ENCODE measurements around the gene TBC1D22A.

The TBC1D22A gene

DNA sequence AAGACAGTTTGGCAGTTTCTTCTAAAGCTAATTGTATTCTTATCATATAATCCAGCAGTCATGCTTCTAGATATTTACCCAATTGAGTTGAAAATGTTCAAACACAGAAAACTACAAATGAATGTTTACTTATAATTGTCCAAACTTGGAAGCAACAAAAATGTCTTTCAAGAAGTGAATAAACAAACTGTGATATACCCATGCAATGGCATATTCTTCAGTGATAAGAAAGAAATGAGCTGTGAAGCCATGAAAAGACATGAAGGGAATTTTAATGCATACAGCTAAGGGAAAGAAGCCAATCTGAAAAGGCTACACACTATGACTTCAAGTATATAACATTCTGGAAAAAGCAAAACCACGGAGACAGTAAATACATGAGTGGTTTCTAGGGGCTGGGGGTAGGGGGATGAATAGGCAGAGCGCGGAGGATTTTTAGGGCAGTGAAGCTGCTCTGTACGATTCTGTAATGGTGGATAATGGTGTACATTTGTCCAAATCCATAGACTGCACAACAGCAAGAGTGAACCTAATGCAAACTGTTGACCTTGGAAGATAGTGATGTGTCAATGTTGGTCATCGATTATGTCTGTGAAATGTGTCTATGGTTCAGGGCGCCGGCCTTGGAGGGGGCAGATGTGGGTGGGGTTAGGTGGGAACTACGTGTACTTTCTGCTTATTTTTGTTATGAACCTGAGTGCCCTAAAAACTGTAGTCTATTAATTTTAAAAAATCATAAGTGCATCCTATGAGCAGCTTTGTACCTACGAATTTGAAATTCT is 424.9 kb downstream of the TBC1D22A start:
- no peak overlapping the region for H3K4me3 ChIP-seq (ENCODE audit: low read length)
- no peaks in the 10 kb centered on the region for H3K27me3 ChIP-seq (ENCODE audit: insufficient read depth, low read length)
- no peaks in the 10 kb centered on the region for H3K36me3 ChIP-seq (ENCODE audit: insufficient read depth, low read length)
- H2AFZ ChIP-seq (ENCODE audit: low read depth, low read length): no peak overlapping the region
- peaks cover 2% of the 10 kb centered on the region for H3K4me1 ChIP-seq (ENCODE audit: insufficient read depth, low read length)
- H3K9me3 ChIP-seq (ENCODE audit: low read length): peaks cover 1% of the 10 kb centered on the region

DNA sequence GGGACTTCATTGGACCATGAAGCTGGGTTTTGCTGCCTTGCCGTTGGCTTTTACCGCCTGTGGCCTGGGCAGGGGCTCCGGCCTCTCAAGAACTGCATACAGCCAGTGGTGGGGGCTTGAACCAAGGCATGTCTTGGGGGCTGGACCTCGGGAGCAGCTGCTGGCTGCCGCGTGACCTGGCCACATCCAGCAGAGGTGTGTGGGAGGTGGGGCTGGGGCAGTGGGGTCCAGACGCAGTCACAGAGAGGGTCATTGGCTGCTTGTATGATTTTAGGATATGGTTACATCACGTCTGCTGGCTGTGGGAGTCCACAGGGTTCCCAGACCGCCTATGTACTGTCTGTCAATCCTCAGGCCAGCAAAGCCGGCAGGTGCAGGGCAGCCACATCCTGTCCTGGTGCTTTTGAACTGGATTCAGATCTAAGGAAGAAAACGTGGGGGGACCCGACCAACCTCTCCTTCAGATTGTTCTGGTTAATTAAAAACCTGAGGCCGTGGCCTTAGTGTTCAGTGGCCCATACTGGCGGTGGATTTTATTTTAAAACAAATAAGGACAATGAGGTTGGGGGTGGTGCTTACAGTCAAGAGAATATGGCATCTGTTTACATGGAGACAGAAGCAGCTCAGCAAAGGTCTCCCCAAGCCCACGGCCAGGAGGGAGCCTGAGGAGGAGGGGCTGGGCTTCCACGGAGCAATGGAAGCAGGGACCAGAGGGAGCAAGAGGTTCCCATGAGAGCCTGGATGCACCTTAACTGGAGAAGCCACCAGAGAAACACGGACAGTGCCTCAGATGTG is 426.0 kb downstream of the TBC1D22A start:
- H3K9me3 ChIP-seq (ENCODE audit: low read length): peaks cover 1% of the 10 kb centered on the region
- no peaks in the 10 kb centered on the region for H3K36me3 ChIP-seq (ENCODE audit: insufficient read depth, low read length)
- H3K27me3 ChIP-seq (ENCODE audit: insufficient read depth, low read length): no peaks in the 10 kb centered on the region
- peaks cover 2% of the 10 kb centered on the region for H3K4me1 ChIP-seq (ENCODE audit: insufficient read depth, low read length)
- no peak overlapping the region for H3K4me3 ChIP-seq (ENCODE audit: low read length)
- H2AFZ ChIP-seq (ENCODE audit: low read depth, low read length): no peak overlapping the region

DNA sequence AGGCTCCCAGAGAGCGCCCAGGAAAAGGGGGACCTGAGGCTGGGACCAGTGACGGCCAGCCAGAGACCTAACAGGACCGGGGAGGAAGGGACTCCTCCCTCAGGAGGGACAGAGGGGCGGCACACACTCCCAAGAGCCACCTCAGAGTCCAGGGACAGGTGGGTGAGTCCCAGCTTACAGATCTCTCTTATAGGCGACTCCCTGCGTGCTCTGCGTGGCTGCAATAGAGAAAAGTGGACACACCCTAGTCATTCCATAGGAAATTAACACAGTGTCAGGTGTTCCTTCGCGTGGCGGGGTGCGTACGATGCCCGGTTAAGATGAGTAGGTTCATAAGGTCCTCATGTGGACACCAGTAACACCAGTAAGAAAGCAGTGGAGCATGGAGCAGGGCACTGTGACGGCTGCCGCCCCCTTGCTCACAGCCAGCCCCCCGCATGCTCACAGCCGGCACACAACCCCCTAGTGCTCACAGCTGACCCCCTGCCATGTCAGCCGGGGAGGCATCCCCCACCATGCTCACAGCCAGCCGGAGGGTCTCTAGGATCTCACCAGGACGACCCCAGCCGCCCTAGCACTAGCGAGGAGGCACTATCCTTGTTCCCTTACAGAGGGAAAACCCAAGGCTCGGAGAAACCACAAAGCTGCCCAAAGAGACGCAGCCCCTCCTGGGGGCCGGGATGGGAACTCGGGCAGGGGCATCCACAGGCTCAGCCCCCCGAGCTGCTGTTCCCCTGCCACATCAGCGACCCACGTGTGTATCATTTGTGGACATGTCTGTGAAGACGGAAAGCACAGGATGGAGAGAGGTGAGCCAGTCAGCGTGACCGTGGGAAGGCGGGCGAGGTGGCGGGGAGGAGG is 426.8 kb downstream of the TBC1D22A start:
- peaks cover 1% of the 10 kb centered on the region for H3K9me3 ChIP-seq (ENCODE audit: low read length)
- peaks cover 2% of the 10 kb centered on the region for H3K4me1 ChIP-seq (ENCODE audit: insufficient read depth, low read length)
- no peak overlapping the region for H3K4me3 ChIP-seq (ENCODE audit: low read length)
- no peaks in the 10 kb centered on the region for H3K36me3 ChIP-seq (ENCODE audit: insufficient read depth, low read length)
- no peak overlapping the region for H2AFZ ChIP-seq (ENCODE audit: low read depth, low read length)
- no peaks in the 10 kb centered on the region for H3K27me3 ChIP-seq (ENCODE audit: insufficient read depth, low read length)

DNA sequence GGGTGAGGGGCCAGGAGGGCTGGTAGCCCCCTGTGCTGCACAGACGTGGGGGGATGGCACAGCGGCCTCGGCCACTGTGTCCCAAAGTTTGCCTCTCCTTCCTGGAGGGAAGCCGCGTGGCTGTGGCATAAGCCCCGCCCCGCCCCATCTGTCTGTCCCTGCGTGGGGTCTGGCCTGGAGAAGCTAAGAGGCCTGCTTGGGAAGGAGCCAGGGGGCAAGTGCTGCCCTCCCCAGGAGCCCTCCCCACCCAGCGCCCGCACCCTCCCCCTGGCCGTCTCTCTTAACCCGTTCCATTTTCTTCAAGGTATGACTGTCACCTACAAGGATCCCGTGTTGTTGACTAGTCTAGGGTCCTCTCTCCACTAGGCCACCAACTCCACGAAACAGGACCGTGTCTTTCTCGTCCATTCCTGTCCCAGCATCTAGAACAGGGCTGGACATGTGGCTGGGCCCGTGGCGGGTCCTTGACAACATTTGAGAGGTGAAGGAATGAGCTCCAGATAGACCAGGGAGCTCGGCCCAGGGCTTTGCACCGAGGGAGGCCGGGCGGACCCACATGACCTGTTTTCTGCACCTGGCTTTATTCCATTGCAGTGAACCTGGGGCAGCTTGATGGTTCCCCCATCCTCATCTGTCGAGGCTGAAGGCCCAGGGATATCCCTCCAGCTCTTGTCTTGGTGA is 428.0 kb downstream of the TBC1D22A start:
- Histone ChIP-seq H3K36me3 (ENCODE audit: insufficient read depth, low read length) (no peaks in the 10 kb centered on the region), H3K4me1 (ENCODE audit: insufficient read depth, low read length) (peaks cover 2% of the 10 kb centered on the region), H3K4me3 (ENCODE audit: low read length) (no peak overlapping the region), H3K9me3 (ENCODE audit: low read length) (peaks cover 1% of the 10 kb centered on the region), H3K27me3 (ENCODE audit: insufficient read depth, low read length) (no peaks in the 10 kb centered on the region), H2AFZ (ENCODE audit: low read depth, low read length) (no peak overlapping the region)

DNA sequence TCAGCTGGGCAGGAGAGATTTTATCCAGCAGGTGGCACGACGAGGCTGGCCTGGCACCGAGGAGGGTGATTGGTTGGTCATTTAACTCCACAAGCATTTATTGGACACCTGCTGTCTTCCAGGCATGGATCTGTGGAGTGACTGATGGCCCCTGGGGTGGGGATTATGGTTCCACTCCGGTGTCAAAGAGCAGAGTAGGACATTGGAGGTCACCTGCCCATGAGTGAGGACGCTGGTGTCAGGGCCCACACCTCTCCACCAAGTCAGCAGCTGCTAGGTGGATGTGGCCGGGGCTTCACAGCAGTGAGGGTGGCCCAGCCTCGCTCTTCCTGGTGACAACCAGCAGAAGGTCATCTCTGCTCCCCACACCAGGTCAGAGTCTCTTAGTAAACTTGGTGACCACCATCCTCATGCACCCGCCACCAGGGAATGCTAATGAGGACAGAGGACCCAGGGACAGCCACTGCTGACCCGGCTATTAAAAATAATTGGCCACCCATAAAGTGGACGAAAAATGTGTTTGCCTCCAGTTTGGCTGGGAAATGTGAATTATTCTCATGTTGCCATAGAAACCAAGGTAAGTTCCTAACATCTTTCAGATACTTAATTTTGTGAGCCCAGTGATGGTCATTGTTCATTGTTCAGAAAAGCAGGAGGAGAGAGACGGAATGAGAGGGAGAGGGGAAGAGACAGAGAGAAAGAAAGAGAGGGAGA is 428.7 kb downstream of the TBC1D22A start:
- Histone ChIP-seq H3K4me1 (ENCODE audit: insufficient read depth, low read length) (peaks cover 2% of the 10 kb centered on the region), H2AFZ (ENCODE audit: low read depth, low read length) (no peak overlapping the region), H3K27me3 (ENCODE audit: insufficient read depth, low read length) (peaks cover 3% of the 10 kb centered on the region), H3K4me3 (ENCODE audit: low read length) (no peak overlapping the region), H3K9me3 (ENCODE audit: low read length) (peaks cover 1% of the 10 kb centered on the region), H3K36me3 (ENCODE audit: insufficient read depth, low read length) (no peaks in the 10 kb centered on the region)

DNA sequence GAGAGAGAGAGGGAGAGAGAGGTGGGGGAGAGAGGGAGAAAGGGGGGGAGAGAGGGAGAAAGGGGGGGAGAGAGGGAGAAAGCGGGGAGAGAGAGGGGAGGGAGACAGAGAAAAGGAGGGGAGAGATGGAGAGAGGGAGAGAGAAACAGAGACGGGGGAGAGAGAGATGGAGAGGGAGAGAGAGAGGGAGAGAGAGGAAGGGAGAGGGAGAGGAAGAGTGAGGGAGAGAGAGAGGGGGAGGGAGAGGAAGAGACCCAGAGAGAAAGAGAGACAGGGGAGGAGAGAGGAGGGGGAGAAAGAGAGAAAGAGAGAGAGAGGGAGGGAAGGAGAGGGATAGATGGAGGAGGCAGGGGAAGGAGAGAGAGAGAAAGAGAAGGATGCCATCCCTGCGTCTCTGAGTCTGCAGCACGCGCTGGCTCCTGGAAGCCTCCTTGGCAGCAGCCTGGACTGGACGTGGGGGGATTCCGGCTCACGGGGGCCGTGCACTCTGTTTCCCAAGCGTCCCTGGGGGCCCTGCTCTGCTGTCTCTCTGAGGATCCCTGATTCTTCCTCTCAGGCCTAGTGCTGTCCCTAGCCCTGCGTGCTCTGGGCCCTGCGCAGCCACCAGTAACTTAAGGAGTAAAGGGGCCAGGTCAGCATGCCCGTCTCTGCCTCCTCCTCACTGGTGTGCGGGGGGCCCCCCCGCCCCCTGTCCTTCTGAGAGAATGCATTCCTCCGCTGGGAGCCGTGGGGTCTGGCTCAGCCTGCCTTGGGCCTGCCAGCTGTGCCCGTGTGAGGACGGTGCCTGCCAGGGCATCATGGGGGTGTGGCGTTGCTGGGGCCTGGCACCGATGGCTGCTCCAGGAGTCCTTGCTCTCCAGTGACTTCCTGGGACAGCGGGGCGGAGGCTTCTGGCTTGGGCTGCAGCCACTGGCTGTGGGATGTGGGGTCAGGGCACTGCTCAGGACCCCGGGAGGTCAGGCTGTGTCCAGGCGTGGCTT is 429.5 kb downstream of the TBC1D22A start:
- peaks cover 2% of the 10 kb centered on the region for H3K4me1 ChIP-seq (ENCODE audit: insufficient read depth, low read length)
- H2AFZ ChIP-seq (ENCODE audit: low read depth, low read length): no peak overlapping the region
- no peaks in the 10 kb centered on the region for H3K36me3 ChIP-seq (ENCODE audit: insufficient read depth, low read length)
- H3K9me3 ChIP-seq (ENCODE audit: low read length): no peaks in the 10 kb centered on the region
- no peak overlapping the region for H3K4me3 ChIP-seq (ENCODE audit: low read length)
- H3K27me3 ChIP-seq (ENCODE audit: insufficient read depth, low read length): peaks cover 3% of the 10 kb centered on the region

DNA sequence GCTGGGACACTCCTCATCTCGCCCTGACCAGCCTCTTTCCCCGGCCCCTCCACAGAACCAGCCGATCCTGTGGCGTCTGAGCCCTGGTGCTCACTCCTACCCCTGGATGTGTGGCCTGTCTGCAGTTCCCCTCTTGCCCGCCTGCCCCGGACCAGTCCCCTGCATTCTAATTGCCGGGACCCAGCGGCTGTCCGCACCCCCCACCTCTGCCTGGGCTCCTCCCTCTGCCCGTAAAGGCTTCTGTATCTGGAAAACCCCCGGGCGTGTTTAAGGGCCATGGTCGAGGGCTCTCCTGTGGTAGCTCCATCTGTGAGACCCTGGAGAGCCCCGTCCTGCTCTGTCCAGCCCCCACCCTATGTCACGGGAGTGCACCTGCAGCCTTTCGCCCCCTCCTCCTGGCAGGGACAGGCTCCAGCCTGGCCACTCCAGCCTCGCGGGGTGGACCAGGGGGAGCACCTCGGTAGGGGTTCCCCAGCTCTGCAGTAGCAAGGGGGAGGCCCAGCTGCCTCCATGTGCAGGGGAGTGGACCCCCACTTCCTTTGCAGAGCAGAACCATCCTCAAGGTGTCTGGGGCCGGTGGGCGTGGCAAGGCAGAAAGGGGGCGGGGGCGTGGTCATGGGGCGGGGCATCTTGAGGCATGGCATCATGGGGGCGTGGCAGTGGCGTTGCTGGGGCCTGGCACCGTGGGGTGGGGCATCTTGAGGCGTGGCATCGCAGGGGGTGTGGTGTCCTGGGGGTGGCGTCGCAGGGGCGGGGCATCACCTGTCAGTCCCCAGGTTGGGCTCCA is 430.4 kb downstream of the TBC1D22A start:
- Histone ChIP-seq H3K36me3 (ENCODE audit: insufficient read depth, low read length) (no peaks in the 10 kb centered on the region), H3K4me1 (ENCODE audit: insufficient read depth, low read length) (peaks cover 2% of the 10 kb centered on the region), H3K4me3 (ENCODE audit: low read length) (no peak overlapping the region), H2AFZ (ENCODE audit: low read depth, low read length) (no peak overlapping the region), H3K27me3 (ENCODE audit: insufficient read depth, low read length) (peaks cover 3% of the 10 kb centered on the region), H3K9me3 (ENCODE audit: low read length) (no peaks in the 10 kb centered on the region)

DNA sequence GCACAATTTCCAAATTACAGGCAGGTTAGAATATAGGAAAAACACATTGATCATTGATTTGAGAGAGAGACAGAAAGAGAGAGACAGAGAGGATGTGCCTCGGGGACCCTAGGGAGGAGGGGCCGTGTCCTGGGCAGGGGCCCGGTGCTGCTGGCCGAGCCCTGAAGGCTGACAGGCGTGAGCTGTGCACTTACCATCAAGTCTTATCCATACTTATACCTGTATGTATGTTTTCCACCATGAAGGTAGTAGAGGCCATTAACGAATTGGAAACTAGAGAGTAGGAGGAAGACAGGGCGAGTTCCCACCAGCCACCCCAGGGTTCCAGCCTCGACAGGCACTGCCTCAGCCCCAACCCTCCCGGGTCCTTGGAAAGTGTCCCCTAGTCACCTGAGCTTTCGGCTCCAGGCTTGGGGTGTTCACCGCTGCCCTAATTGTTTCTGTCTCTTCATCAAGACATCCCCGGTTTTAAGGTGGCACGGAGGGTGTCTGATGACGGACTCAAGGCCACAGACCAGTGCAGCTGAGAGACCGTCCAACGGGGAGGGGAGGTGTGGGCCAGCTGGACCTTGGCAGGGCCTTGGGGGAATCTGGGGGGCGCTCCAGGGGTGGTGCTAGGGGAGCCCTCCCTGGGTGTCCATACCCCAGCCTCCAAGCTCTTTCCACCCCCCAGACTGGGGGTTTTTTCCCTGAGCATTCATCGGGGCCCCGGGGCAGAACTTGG is 431.3 kb downstream of the TBC1D22A start:
- Histone ChIP-seq H3K27me3 (ENCODE audit: insufficient read depth, low read length) (peaks cover 3% of the 10 kb centered on the region), H3K4me1 (ENCODE audit: insufficient read depth, low read length) (peaks cover 2% of the 10 kb centered on the region), H3K4me3 (ENCODE audit: low read length) (no peak overlapping the region), H3K36me3 (ENCODE audit: insufficient read depth, low read length) (no peaks in the 10 kb centered on the region), H2AFZ (ENCODE audit: low read depth, low read length) (no peak overlapping the region), H3K9me3 (ENCODE audit: low read length) (no peaks in the 10 kb centered on the region)

DNA sequence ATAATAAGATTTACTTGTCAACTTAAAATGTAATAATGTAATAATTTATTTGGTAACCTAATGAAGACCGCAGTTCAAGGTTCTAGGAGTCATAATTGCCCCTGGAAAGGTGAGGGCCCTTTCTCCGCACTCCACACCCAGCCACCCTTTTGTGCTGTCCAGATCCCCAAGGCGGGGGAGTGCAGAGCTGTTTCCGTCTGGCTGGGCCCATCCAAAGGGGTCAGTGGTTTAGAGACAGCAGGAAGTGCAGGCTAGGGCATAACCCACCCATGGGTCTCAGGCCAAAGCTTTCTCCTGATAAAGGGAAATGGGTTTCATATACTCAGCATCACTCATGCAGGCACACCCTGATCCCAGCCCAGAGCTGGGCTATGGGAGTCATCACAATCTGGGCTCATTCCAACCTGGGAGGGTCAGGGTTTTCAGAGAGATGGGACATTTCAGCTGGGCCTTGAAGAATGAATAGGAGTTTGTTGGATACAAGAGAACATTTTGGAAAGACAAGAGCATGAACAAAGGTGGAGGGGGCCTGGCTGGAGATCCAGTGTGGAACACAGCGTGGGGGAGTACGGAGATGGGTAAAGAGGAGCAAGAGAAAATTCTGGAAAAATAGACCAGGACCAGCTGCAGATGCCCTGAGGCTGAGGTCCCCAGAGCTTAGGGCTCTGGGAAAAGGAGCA is 432.2 kb downstream of the TBC1D22A start:
- Histone ChIP-seq H3K36me3 (ENCODE audit: insufficient read depth, low read length) (no peaks in the 10 kb centered on the region), H2AFZ (ENCODE audit: low read depth, low read length) (no peak overlapping the region), H3K27me3 (ENCODE audit: insufficient read depth, low read length) (peaks cover 3% of the 10 kb centered on the region), H3K9me3 (ENCODE audit: low read length) (no peaks in the 10 kb centered on the region), H3K4me3 (ENCODE audit: low read length) (no peak overlapping the region), H3K4me1 (ENCODE audit: insufficient read depth, low read length) (peaks cover 2% of the 10 kb centered on the region)

DNA sequence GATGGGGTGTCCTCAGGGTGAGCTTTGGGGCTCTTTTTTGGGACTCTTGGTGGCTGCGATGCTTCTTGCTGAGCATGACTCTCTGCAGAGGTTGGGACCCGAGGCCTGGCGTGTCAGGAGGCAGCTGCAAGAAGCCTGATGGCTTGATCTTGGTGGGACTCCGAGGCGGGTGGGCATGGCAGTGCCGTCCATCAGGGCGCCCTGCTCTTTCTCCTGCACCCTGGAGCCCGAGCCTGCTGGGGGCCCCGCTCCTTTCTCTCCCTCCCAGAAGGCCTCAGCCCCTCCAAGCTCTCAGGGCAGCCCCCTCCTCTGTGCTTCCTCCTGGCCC is 432.7 kb downstream of the TBC1D22A start:
- Histone ChIP-seq H3K27me3 (ENCODE audit: insufficient read depth, low read length) (peaks cover 3% of the 10 kb centered on the region), H3K36me3 (ENCODE audit: insufficient read depth, low read length) (no peaks in the 10 kb centered on the region), H3K4me3 (ENCODE audit: low read length) (no peak overlapping the region), H3K4me1 (ENCODE audit: insufficient read depth, low read length) (peaks cover 2% of the 10 kb centered on the region), H3K9me3 (ENCODE audit: low read length) (no peaks in the 10 kb centered on the region), H2AFZ (ENCODE audit: low read depth, low read length) (no peak overlapping the region)
